HepG2 (cell line): ENCODE measurements around the gene FBN3. TPM values are rescaled to one million over a fixed set of nuclear protein-coding genes. Genes with fewer than 3 reads are reported as not detected.

ENCODE experiments used
- ATAC-seq: fragments of 200-7000 bp; cut with Tn5 transposase; 3 replicates; pipeline ENCODE4 v1.9.1; 2020; ENCODE audit warnings: mild to moderate bottlenecking, moderate library complexity
- BruUV-seq: library from RNA; stranded (reverse); fragments of 400-500 nt; replicated peaks from 2 replicates; lab custom pipeline; 2021; lab: Mats Ljungman, UMichigan
- CTCF ChIA-PET: fragments of 300-600 bp; formaldehyde crosslinking; extraction: SDS; loops from one replicate; lab custom pipeline; 2021; ENCODE audit warnings: low total read pairs, inconsistent platforms, low intra/inter-chr PET ratio; lab: Yijun Ruan, JAX
- POLR2A ChIA-PET: fragments of 350-600 bp; sonication (Branson Sonifier 250); formaldehyde crosslinking; loops from one replicate; lab custom pipeline; 2020; ENCODE audit warnings: antibody characterized with exemption, inconsistent platforms; lab: Yijun Ruan, JAX
- DNase-seq: peaks from one replicate; pipeline ENCODE4 v3.0.0-alpha.2; 2015; ENCODE audit warnings: low spot score
- FAIRE-seq: peaks from 3 replicates; lab custom pipeline; 2011; peaks lifted over from hg19 to GRCh38; lab: Jason Lieb, UNC
- H2AFZ ChIP-seq: one replicate; pipeline ENCODE4 v1.6.1; 2011; ENCODE audit warnings: low read length, inconsistent platforms
- H3K27ac ChIP-seq: fragments of 300-600 bp; 3 replicates; pipeline ENCODE4 v1.8.0; 2011; ENCODE audit warnings: mixed run types, mild to moderate bottlenecking, mixed read lengths, low read length, inconsistent platforms; ENCODE audit not compliant: insufficient read depth; ENCODE audit errors: extremely low read length
- H3K27me3 ChIP-seq, 2 experiments: fragments of 200-600 bp in 1 of 2; 2 replicates in 1 of 2; 3 replicates in 1 of 2; pipeline versions ENCODE4 v1.6.0 to v1.8.0; 2011; ENCODE audit warnings: low read length in 2 of 2, mild to moderate bottlenecking in 2 of 2, moderate library complexity in 2 of 2, inconsistent platforms in 1 of 2; ENCODE audit not compliant: insufficient read depth in 2 of 2, control insufficient read depth in 1 of 2
- H3K36me3 ChIP-seq, 2 experiments: fragments of 200-600 bp in 1 of 2; replicated peaks in 1 of 2; 2 replicates in 1 of 2; 3 replicates in 1 of 2; pipeline versions ENCODE4 v1.5.1 to v1.8.0; 2011; ENCODE audit warnings: low read length in 2 of 2, inconsistent platforms in 1 of 2; ENCODE audit not compliant: insufficient read depth in 2 of 2, control insufficient read depth in 1 of 2
- H3K4me1 ChIP-seq: 2 replicates; pipeline ENCODE4 v1.5.1; 2012; ENCODE audit warnings: low read length, inconsistent platforms; ENCODE audit not compliant: insufficient read depth
- H3K4me2 ChIP-seq: 2 replicates; pipeline ENCODE4 v1.6.0; 2011; ENCODE audit warnings: low read depth, low read length, inconsistent platforms
- H3K4me3 ChIP-seq, 3 experiments: fragments of 200-600 bp in 1 of 3; sonication (generic), shearing (Covaris generic) in 1 of 3; replicated peaks in 1 of 3; 2 replicates each; pipeline ENCODE4 v1.5.1; 2011 to 2016; ENCODE audit warnings: low read length in 3 of 3, inconsistent platforms in 2 of 3, low read depth in 2 of 3, mild to moderate bottlenecking in 2 of 3, control low read depth in 1 of 3, mixed read lengths in 1 of 3; ENCODE audit not compliant: insufficient read depth in 1 of 3
- H3K79me2 ChIP-seq: one replicate; pipeline ENCODE4 v1.6.1; 2011; ENCODE audit warnings: low read length, inconsistent platforms; ENCODE audit not compliant: insufficient read depth
- H3K9ac ChIP-seq: 2 replicates; pipeline ENCODE4 v1.6.0; 2011; ENCODE audit warnings: mild to moderate bottlenecking, low read depth, low read length, inconsistent platforms; ENCODE audit not compliant: insufficient read depth
- H3K9me3 ChIP-seq: 2 replicates; pipeline ENCODE4 v1.5.1; 2012; ENCODE audit warnings: mild to moderate bottlenecking, low read length
- H4K20me1 ChIP-seq: 2 replicates; pipeline ENCODE4 v1.6.0; 2011; ENCODE audit warnings: inconsistent platforms, mild to moderate bottlenecking, low read length, moderate library complexity; ENCODE audit not compliant: insufficient read depth
- AGO2 ChIP-seq: fragments of 200-400 bp; formaldehyde crosslinking; optimal IDR thresholded peaks from 2 replicates; pipeline ENCODE3; 2017; ENCODE audit warnings: mild to moderate bottlenecking, low read depth, low read length, moderate library complexity
- AHR ChIP-seq: IDR thresholded peaks from 2 replicates; pipeline ENCODE4 v1.6.1; 2018; ENCODE audit warnings: missing genetic modification reagents, missing compliant biosample characterization
- ERF ChIP-seq: IDR thresholded peaks from 2 replicates; pipeline ENCODE4 v1.6.1; 2018; ENCODE audit warnings: missing biosample characterization, missing genetic modification reagents
- IRX3 ChIP-seq: sonication (generic); formaldehyde crosslinking; IDR thresholded peaks from 2 replicates; pipeline ENCODE4 v1.8.1; 2023; ENCODE audit warnings: mild to moderate bottlenecking, low read depth, missing genetic modification reagents, borderline replicate concordance
- KDM5A ChIP-seq: fragments of 200-600 bp; sonication (generic); IDR thresholded peaks from 2 replicates; pipeline ENCODE4 v1.7.0; 2018; ENCODE audit warnings: antibody characterized with exemption, mild to moderate bottlenecking, low read length, borderline replicate concordance
- NFRKB ChIP-seq: fragments of 450-650 bp; IDR thresholded peaks from 2 replicates; pipeline ENCODE4 v1.6.1; 2017
- PHF21A ChIP-seq: sonication (generic); formaldehyde crosslinking; IDR thresholded peaks from 2 replicates; pipeline ENCODE4 v1.5.0; 2020; ENCODE audit warnings: mild to moderate bottlenecking, missing genetic modification reagents
- SNAPC2 ChIP-seq: sonication (generic); formaldehyde crosslinking; IDR thresholded peaks from 2 replicates; pipeline ENCODE4 v1.8.1; 2022; ENCODE audit warnings: mild to moderate bottlenecking, missing genetic modification reagents
- THAP7 ChIP-seq: sonication (generic); formaldehyde crosslinking; IDR thresholded peaks from 2 replicates; pipeline ENCODE4 v1.8.1; 2023; ENCODE audit warnings: mild to moderate bottlenecking, missing genetic modification reagents
- THYN1 ChIP-seq: sonication (generic); formaldehyde crosslinking; IDR thresholded peaks from 2 replicates; pipeline ENCODE4 v1.8.1; 2023; ENCODE audit warnings: low read depth, mild to moderate bottlenecking, moderate library complexity, missing genetic modification reagents, borderline replicate concordance
- ZBTB33 ChIP-seq: sonication (generic); formaldehyde crosslinking; IDR thresholded peaks from 2 replicates; pipeline ENCODE4 v1.4.0; 2020; ENCODE audit warnings: missing genetic modification reagents
- ZNF234 ChIP-seq: sonication (generic); formaldehyde crosslinking; conservative IDR thresholded peaks from 2 replicates; pipeline ENCODE4 v1.5.1; 2020; ENCODE audit warnings: mild to moderate bottlenecking, missing genetic modification reagents
- ZNF451 ChIP-seq: sonication (generic); formaldehyde crosslinking; IDR thresholded peaks from 2 replicates; pipeline ENCODE4 v1.5.0; 2020; ENCODE audit warnings: mild to moderate bottlenecking, missing genetic modification reagents
- ZNF713 ChIP-seq: sonication (generic); formaldehyde crosslinking; IDR thresholded peaks from 2 replicates; pipeline ENCODE4 v1.4.0; 2020; ENCODE audit warnings: mild to moderate bottlenecking, missing genetic modification reagents
- WGBS: methylation state at CpG from one replicate; pipeline ENCODE4 v1.1.6; 2017; ENCODE audit warnings: low lambda C conversion rate; 5-methylcytosine and 5-hydroxymethylcytosine counted together
- in situ Hi-C: cut with HindIII; loops from 2 replicates; pipeline ENCODE4 v1.10.0; 2017; ENCODE audit warnings: low pct_unique_long_range_greater_than_20kb; ENCODE audit not compliant: extremely low pct_ligation_motif_present
- intact Hi-C: fragments of 100-400 bp; cut with micrococcal nuclease; formaldehyde crosslinking; loops from one replicate; pipeline ENCODE4 v1.10.0; 2022; ENCODE audit not compliant: unreplicated experiment
- polyA plus RNA-seq, 8 experiments: library from polyadenylated mRNA; depleted of rRNA in 3 of 8; stranded (reverse) in 7 of 8; unstranded in 1 of 8; fragments of >200 nt; fragmentation: Illumina TruSeq in 4 of 8; extraction: Trizol in 4 of 8; gene quantifications; 2 replicates each; pipeline versions ENCODE4 v1.2.1 to v1.2.3, GENCODE V29; 2011 to 2016; ENCODE audit warnings: low read depth in 4 of 8, missing spikeins in 1 of 8, mixed read lengths in 1 of 8; ENCODE audit not compliant: insufficient read depth in 1 of 8
- total RNA-seq, 5 experiments: library from RNA; depleted of rRNA; stranded (reverse); fragments of >200 nt; fragmentation: Illumina TruSeq; extraction: Trizol; gene quantifications; 2 replicates each; pipeline ENCODE4 v1.2.3, GENCODE V29; 2016; ENCODE audit warnings: low read depth in 1 of 5
- TF ChIP-seq, protein P1 (sequence below): sonication (generic); formaldehyde crosslinking; IDR thresholded peaks from 2 replicates; pipeline ENCODE4 v1.5.0; 2020; ENCODE audit warnings: mild to moderate bottlenecking, missing genetic modification reagents, moderate library complexity
- TF ChIP-seq, protein P2 (sequence below): sonication (generic); formaldehyde crosslinking; IDR thresholded peaks from 2 replicates; pipeline ENCODE4 v1.5.1; 2020; ENCODE audit warnings: missing genetic modification reagents, mild to moderate bottlenecking, borderline replicate concordance

Gene FBN3
- total and polyA plus RNA-seq, 2 of the 13 experiments (the other 11 are each of a cell fraction or from before 2014, with no cell fraction given) = 0.20 to 1.3 TPM

DNA sequence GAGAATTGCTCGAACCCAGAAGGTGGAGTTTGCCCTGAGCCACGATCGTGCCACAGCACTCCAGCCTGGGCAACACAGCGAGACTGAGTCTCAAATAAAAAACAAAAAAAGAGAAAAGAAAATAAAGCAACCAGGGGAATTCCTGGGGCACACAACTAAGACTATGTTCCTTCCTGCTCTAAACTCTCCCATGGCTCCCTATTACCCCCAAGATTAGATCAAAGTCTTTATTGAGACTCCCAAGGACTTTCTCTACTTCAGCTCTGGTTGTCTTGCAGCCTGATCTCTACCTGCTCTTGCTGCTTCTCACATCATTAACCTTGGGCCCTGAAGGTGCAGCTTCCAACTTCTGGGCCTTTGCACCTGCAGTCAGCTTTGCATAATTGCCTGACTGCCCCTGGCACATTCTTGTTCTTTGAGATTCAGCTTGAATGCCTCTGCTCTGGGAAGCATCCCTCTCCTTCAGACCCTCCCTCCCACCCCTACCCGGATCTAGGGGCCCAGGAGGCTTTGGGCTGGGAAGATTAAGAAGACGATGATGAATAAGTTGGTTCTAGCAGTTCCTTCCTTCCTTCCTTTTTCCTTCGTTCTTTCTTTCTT, 42.9 kb upstream of the FBN3 start:
- TF ChIP-seq PHF21A (CRISPR knock-in tag) = no peak
- TF ChIP-seq THYN1 = no peak
- no peak for TF ChIP-seq AGO2
- TF ChIP-seq, protein P1, sequence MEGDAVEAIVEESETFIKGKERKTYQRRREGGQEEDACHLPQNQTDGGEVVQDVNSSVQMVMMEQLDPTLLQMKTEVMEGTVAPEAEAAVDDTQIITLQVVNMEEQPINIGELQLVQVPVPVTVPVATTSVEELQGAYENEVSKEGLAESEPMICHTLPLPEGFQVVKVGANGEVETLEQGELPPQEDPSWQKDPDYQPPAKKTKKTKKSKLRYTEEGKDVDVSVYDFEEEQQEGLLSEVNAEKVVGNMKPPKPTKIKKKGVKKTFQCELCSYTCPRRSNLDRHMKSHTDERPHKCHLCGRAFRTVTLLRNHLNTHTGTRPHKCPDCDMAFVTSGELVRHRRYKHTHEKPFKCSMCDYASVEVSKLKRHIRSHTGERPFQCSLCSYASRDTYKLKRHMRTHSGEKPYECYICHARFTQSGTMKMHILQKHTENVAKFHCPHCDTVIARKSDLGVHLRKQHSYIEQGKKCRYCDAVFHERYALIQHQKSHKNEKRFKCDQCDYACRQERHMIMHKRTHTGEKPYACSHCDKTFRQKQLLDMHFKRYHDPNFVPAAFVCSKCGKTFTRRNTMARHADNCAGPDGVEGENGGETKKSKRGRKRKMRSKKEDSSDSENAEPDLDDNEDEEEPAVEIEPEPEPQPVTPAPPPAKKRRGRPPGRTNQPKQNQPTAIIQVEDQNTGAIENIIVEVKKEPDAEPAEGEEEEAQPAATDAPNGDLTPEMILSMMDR (CRISPR knock-in tag) = no peak
- TF ChIP-seq NFRKB = no peak
- no peak for TF ChIP-seq IRX3 (CRISPR knock-in tag)
- TF ChIP-seq AHR (CRISPR knock-in tag) = no peak
- TF ChIP-seq KDM5A = no peak
- TF ChIP-seq SNAPC2 (CRISPR knock-in tag) = no peak
- TF ChIP-seq ZBTB33 (CRISPR knock-in tag) = no peak
- no peak for TF ChIP-seq THAP7 (CRISPR knock-in tag)
- no peak for TF ChIP-seq ZNF451 (CRISPR knock-in tag)
- no peak for TF ChIP-seq ZNF234
- TF ChIP-seq ZNF713 = no peak
- TF ChIP-seq, protein P2, sequence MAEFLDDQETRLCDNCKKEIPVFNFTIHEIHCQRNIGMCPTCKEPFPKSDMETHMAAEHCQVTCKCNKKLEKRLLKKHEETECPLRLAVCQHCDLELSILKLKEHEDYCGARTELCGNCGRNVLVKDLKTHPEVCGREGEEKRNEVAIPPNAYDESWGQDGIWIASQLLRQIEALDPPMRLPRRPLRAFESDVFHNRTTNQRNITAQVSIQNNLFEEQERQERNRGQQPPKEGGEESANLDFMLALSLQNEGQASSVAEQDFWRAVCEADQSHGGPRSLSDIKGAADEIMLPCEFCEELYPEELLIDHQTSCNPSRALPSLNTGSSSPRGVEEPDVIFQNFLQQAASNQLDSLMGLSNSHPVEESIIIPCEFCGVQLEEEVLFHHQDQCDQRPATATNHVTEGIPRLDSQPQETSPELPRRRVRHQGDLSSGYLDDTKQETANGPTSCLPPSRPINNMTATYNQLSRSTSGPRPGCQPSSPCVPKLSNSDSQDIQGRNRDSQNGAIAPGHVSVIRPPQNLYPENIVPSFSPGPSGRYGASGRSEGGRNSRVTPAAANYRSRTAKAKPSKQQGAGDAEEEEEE (CRISPR knock-in tag) = no peak
- no peak for TF ChIP-seq ERF (CRISPR knock-in tag)
- in situ Hi-C loops (no loop called here), intact Hi-C loops (no loop called here)
- DNase-seq (no peak), FAIRE-seq (no peak), ATAC-seq (no peak)
- CTCF ChIA-PET = interaction anchor here (0.5 kb wide), 1 partner anchor 40 kb away, joined by 3 read pairs; no protein-coding TSS in a partner anchor
- H3K27me3 ChIP-seq = no peaks in the 10 kb centered on the region; a peak in 1 of 5 replicates
- no peak overlapping the region for H3K9ac ChIP-seq
- BruUV-seq = no TSS peak
- no peaks in the 10 kb centered on the region for H3K9me3 ChIP-seq
- no peaks in the 10 kb centered on the region for H3K36me3 ChIP-seq
- H2AFZ ChIP-seq = no peak overlapping the region
- no peaks in the 10 kb centered on the region for H4K20me1 ChIP-seq
- no peak overlapping the region for H3K27ac ChIP-seq
- WGBS = 49% methylated on average over 7 of the region's 7 CpGs
- no peaks in the 10 kb centered on the region for H3K79me2 ChIP-seq
- H3K4me3 ChIP-seq = no peak overlapping the region
- POLR2A ChIA-PET = interaction anchor here (0.7 kb wide), 1 partner anchor 19 kb away, joined by 4 read pairs; no protein-coding TSS in a partner anchor
- peaks cover 56% of the 10 kb centered on the region for H3K4me1 ChIP-seq
- no peak overlapping the region for H3K4me2 ChIP-seq
